ENCODE data around the gene SELENOP.
"Not testable (repeated sequence)": the region's sequence is repeated elsewhere in the genome, so short reads cannot be mapped to it uniquely, and the experiment has no call there.

Gene SELENOP

GRCh38 chr5:42811591-42812446, at the start of gene SELENOP:
Gene SELENOP, minus strand, starts transcription at chr5:42811892. Its CDS starts 3,539 bp downstream, at chr5:42808353.
- DNase-seq, result no peak

- DNase-seq, result no peak
These were observed 47.0 kb upstream of the SELENOP start for GRCh38 chr5:42858687-42859086.

GRCh38 chr5:42858031-42858643, 46.4 kb upstream of the SELENOP start:
- DNase-seq, result no peak

GRCh38 chr5:42855811-42856210, 44.1 kb upstream of the SELENOP start:
- no peak for DNase-seq

- no peak for DNase-seq
These were observed 43.7 kb upstream of the SELENOP start for GRCh38 chr5:42855386-42855785.

GRCh38 chr5:42854795-42855194, 43.1 kb upstream of the SELENOP start:
- DNase-seq, result no peak

GRCh38 chr5:42852826-42853225, 41.1 kb upstream of the SELENOP start:
- no peak for DNase-seq

- DNase-seq, result no peak
These were observed 39.8 kb upstream of the SELENOP start for GRCh38 chr5:42851481-42851880.

GRCh38 chr5:42848545-42848944, 36.9 kb upstream of the SELENOP start:
- no peak for DNase-seq

- not testable (repeated sequence) for DNase-seq
These were observed 32.7 kb upstream of the SELENOP start for GRCh38 chr5:42844408-42844807.

- DNase-seq, result no peak
These were observed 32.1 kb upstream of the SELENOP start for GRCh38 chr5:42843675-42844292.

GRCh38 chr5:42842921-42843641, 31.4 kb upstream of the SELENOP start:
- no peak for DNase-seq

- no peak for DNase-seq
These were observed 29.3 kb upstream of the SELENOP start for GRCh38 chr5:42840842-42841567.

GRCh38 chr5:42840269-42840668, 28.6 kb upstream of the SELENOP start:
- DNase-seq, result no peak

GRCh38 chr5:42839196-42839595, 27.5 kb upstream of the SELENOP start:
- no peak for DNase-seq

GRCh38 chr5:42837601-42838000, 25.9 kb upstream of the SELENOP start:
- no peak for DNase-seq

- DNase-seq, result no peak
These were observed 24.5 kb upstream of the SELENOP start for GRCh38 chr5:42836070-42836769.

GRCh38 chr5:42832060-42832459, 20.4 kb upstream of the SELENOP start:
- DNase-seq, result no peak

GRCh38 chr5:42830924-42831323, 19.2 kb upstream of the SELENOP start:
- DNase-seq, result no peak

- DNase-seq, result no peak
These were observed 17.0 kb upstream of the SELENOP start for GRCh38 chr5:42828671-42829070.

- DNase-seq, result no peak
These were observed 15.2 kb upstream of the SELENOP start for GRCh38 chr5:42826757-42827515.
